HepG2 (cell line): ENCODE results near the gene NAE1. TPM values are rescaled to one million over a fixed set of nuclear protein-coding genes. Genes with fewer than 3 reads are reported as not detected.

Source experiments
- ARID3A ChIP-seq: IDR thresholded peaks from 2 replicates; pipeline ENCODE4 v1.6.1; 2012; ENCODE audit warnings: low read depth, low read length, improper control_type of control experiment
- ARNT ChIP-seq: fragments of 450-650 bp; IDR thresholded peaks from 2 replicates; pipeline ENCODE4 v1.6.1; 2017
- ATF1 ChIP-seq: IDR thresholded peaks from 2 replicates; pipeline ENCODE4 v1.6.1; 2016; ENCODE audit warnings: mild to moderate bottlenecking, control low read depth
- CENPX ChIP-seq: sonication (generic); formaldehyde crosslinking; IDR thresholded peaks from 2 replicates; pipeline ENCODE4 v1.9.0; 2021; ENCODE audit warnings: mild to moderate bottlenecking, missing genetic modification reagents, moderate library complexity
- DR1 ChIP-seq: sonication (generic); formaldehyde crosslinking; IDR thresholded peaks from 2 replicates; pipeline ENCODE4 v1.8.0; 2021; ENCODE audit warnings: mild to moderate bottlenecking, missing genetic modification reagents, inconsistent platforms
- HMGXB3 ChIP-seq: sonication (generic); formaldehyde crosslinking; IDR thresholded peaks from 2 replicates; pipeline ENCODE4 v1.4.0; 2020; ENCODE audit warnings: missing genetic modification reagents, borderline replicate concordance
- HNF4G ChIP-seq, 2 experiments: sonication (generic) in 1 of 2; formaldehyde crosslinking in 1 of 2; IDR thresholded peaks; 2 replicates each; pipeline versions ENCODE4 v1.4.0 to v1.6.1; 2011 to 2020; ENCODE audit warnings: borderline replicate concordance in 2 of 2, low read depth in 2 of 2, mild to moderate bottlenecking in 2 of 2, low read length in 1 of 2, missing genetic modification reagents in 1 of 2, moderate library complexity in 1 of 2
- HNRNPUL1 ChIP-seq: fragments of 200-400 bp; formaldehyde crosslinking; IDR thresholded peaks from 2 replicates; pipeline ENCODE4 v1.6.1; 2017; ENCODE audit warnings: low read depth, mild to moderate bottlenecking, low read length, moderate library complexity
- HOXA7 ChIP-seq: sonication (generic); formaldehyde crosslinking; IDR thresholded peaks from 2 replicates; pipeline ENCODE4 v1.8.1; 2022; ENCODE audit warnings: mild to moderate bottlenecking, missing genetic modification reagents, moderate library complexity
- MYPOP ChIP-seq: sonication (generic); formaldehyde crosslinking; IDR thresholded peaks from 2 replicates; pipeline ENCODE4 v1.8.1; 2023; ENCODE audit warnings: mild to moderate bottlenecking, moderate library complexity, missing genetic modification reagents
- NFRKB ChIP-seq: fragments of 450-650 bp; IDR thresholded peaks from 2 replicates; pipeline ENCODE4 v1.6.1; 2017
- PHF21A ChIP-seq: sonication (generic); formaldehyde crosslinking; IDR thresholded peaks from 2 replicates; pipeline ENCODE4 v1.5.0; 2020; ENCODE audit warnings: mild to moderate bottlenecking, missing genetic modification reagents
- RNF219 ChIP-seq: sonication (generic); formaldehyde crosslinking; IDR thresholded peaks from 2 replicates; pipeline ENCODE4 v1.5.0; 2020; ENCODE audit warnings: mild to moderate bottlenecking, missing genetic modification reagents
- SYNCRIP ChIP-seq: fragments of 200-400 bp; formaldehyde crosslinking; IDR thresholded peaks from 2 replicates; pipeline ENCODE4 v1.6.1; 2018; ENCODE audit warnings: mild to moderate bottlenecking, low read depth, low read length; ENCODE audit not compliant: insufficient read depth
- ZBTB8A ChIP-seq: sonication (generic); formaldehyde crosslinking; IDR thresholded peaks from 2 replicates; pipeline ENCODE4 v1.4.0; 2020; ENCODE audit warnings: mild to moderate bottlenecking, low read depth, missing genetic modification reagents, borderline replicate concordance
- ZNF282 ChIP-seq: fragments of 450-650 bp; IDR thresholded peaks from 2 replicates; pipeline ENCODE4 v1.6.1; 2018; ENCODE audit not compliant: partially characterized antibody
- ZNF432 ChIP-seq: sonication (generic); formaldehyde crosslinking; IDR thresholded peaks from 2 replicates; pipeline ENCODE4 v1.5.0; 2020; ENCODE audit warnings: missing genetic modification reagents, mild to moderate bottlenecking, borderline replicate concordance
- ZNF619 ChIP-seq: sonication (generic); formaldehyde crosslinking; IDR thresholded peaks from 2 replicates; pipeline ENCODE4 v1.4.0; 2020; ENCODE audit warnings: mild to moderate bottlenecking, missing genetic modification reagents
- ZNF709 ChIP-seq: sonication (generic); formaldehyde crosslinking; IDR thresholded peaks from 2 replicates; pipeline ENCODE4 v1.5.0; 2020; ENCODE audit warnings: mild to moderate bottlenecking, missing genetic modification reagents
- ZZZ3 ChIP-seq: sonication (generic); formaldehyde crosslinking; IDR thresholded peaks from 2 replicates; pipeline ENCODE4 v1.4.0; 2020; ENCODE audit warnings: missing genetic modification reagents, mild to moderate bottlenecking, borderline replicate concordance
- polyA plus RNA-seq, 8 experiments: library from polyadenylated mRNA; depleted of rRNA in 3 of 8; stranded (reverse) in 7 of 8; unstranded in 1 of 8; fragments of >200 nt; fragmentation: Illumina TruSeq in 4 of 8; extraction: Trizol in 4 of 8; gene quantifications; 2 replicates each; pipeline versions ENCODE4 v1.2.1 to v1.2.3, GENCODE V29; 2011 to 2016; ENCODE audit warnings: low read depth in 4 of 8, missing spikeins in 1 of 8, mixed read lengths in 1 of 8; ENCODE audit not compliant: insufficient read depth in 1 of 8
- total RNA-seq, 5 experiments: library from RNA; depleted of rRNA; stranded (reverse); fragments of >200 nt; fragmentation: Illumina TruSeq; extraction: Trizol; gene quantifications; 2 replicates each; pipeline ENCODE4 v1.2.3, GENCODE V29; 2016; ENCODE audit warnings: low read depth in 1 of 5

The NAE1 gene
- total and polyA plus RNA-seq, 2 of the 13 experiments (the other 11 are each of a cell fraction or from before 2014, with no cell fraction given) = 95.7 to 206 TPM

GRCh38 chr16:66872943-66873684 is 42.3 kb upstream of the NAE1 start (continued):
- TF ChIP-seq ZNF619 = peak; percentile 65; the same call in 1 of the 2 replicates
- TF ChIP-seq ARNT = no peak
- peak; percentile 62; the same call in 1 of the 2 replicates for TF ChIP-seq PHF21A (CRISPR knock-in tag)
- TF ChIP-seq ZNF432 (CRISPR knock-in tag) = no peak
- no peak for TF ChIP-seq ZBTB8A
- TF ChIP-seq ATF1 (CRISPR knock-in tag) = no peak
- TF ChIP-seq ARID3A = no peak
- no peak for TF ChIP-seq NFRKB
- TF ChIP-seq ZNF709 (CRISPR knock-in tag) = 0 out of 2 replicates have a peak, but pooled peaks have one; percentile 64
- no peak for TF ChIP-seq ZZZ3 (CRISPR knock-in tag)
- no peak for TF ChIP-seq ZNF282
- no peak for TF ChIP-seq HNF4G (IDR thresholded peaks at IDR 0.05; ENCODE audit: borderline replicate concordance, low read depth, low read length)
- 0 out of 2 replicates have a peak, but pooled peaks have one; percentile 27 for TF ChIP-seq HNF4G (CRISPR knock-in tag; IDR thresholded peaks at IDR 0.05; ENCODE audit: borderline replicate concordance, low read depth)
- TF ChIP-seq CENPX (CRISPR knock-in tag) = no peak
- TF ChIP-seq MYPOP (CRISPR knock-in tag) = 0 out of 2 replicates have a peak, but pooled peaks have one; percentile 53
- TF ChIP-seq RNF219 = no peak
- TF ChIP-seq DR1 = no peak
- no peak for TF ChIP-seq HOXA7 (CRISPR knock-in tag)
- no peak for TF ChIP-seq SYNCRIP
- no peak for TF ChIP-seq HNRNPUL1
- no peak for TF ChIP-seq HMGXB3 (CRISPR knock-in tag)
